Hepatocyte (in vitro differentiated cells): ENCODE data around the gene CPT1A.

Experiments
- EZH2phosphoT487 ChIP-seq: fragments of 200-600 bp; sonication (generic); IDR thresholded peaks from one replicate; pipeline ENCODE4 v1.6.1; 2018; ENCODE audit warnings: antibody characterized with exemption, mild to moderate bottlenecking, low read depth, moderate library complexity; ENCODE audit not compliant: unreplicated experiment, severe bottlenecking
- TF ChIP-seq, protein P1 (sequence below): fragments of 200-600 bp; sonication (generic); IDR thresholded peaks from 2 replicates; pipeline ENCODE4 v1.5.1; 2016; ENCODE audit warnings: antibody characterized with exemption, mild to moderate bottlenecking; ENCODE audit not compliant: poor library complexity

GRCh38 chr11:68749229-68750123 is 92.2 kb downstream of the CPT1A start:
- TF ChIP-seq, protein P1, sequence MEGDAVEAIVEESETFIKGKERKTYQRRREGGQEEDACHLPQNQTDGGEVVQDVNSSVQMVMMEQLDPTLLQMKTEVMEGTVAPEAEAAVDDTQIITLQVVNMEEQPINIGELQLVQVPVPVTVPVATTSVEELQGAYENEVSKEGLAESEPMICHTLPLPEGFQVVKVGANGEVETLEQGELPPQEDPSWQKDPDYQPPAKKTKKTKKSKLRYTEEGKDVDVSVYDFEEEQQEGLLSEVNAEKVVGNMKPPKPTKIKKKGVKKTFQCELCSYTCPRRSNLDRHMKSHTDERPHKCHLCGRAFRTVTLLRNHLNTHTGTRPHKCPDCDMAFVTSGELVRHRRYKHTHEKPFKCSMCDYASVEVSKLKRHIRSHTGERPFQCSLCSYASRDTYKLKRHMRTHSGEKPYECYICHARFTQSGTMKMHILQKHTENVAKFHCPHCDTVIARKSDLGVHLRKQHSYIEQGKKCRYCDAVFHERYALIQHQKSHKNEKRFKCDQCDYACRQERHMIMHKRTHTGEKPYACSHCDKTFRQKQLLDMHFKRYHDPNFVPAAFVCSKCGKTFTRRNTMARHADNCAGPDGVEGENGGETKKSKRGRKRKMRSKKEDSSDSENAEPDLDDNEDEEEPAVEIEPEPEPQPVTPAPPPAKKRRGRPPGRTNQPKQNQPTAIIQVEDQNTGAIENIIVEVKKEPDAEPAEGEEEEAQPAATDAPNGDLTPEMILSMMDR: no peak
- TF ChIP-seq EZH2phosphoT487: no peak
